Cardiac muscle cell (in vitro differentiated cells and primary cell): Measurements from ENCODE around the gene SEC31B. TPM values are rescaled to one million over a fixed set of nuclear protein-coding genes. Genes with fewer than 3 reads are reported as not detected.

Source experiments
- DNase-seq, 2 donors: peaks; one replicate each; pipeline versions ENCODE4 v3.0.0 to v3.0.0-alpha.2; 2010 to 2017; ENCODE audit warnings: low read depth in 1 of 2, low spot score in 1 of 2
- H3K27ac ChIP-seq: fragments of 200-600 bp; sonication (generic); 2 replicates; pipeline ENCODE4 v1.5.1; 2016
- H3K27me3 ChIP-seq: fragments of 200-600 bp; sonication (generic); 2 replicates; pipeline ENCODE4 v1.6.0; 2016; ENCODE audit warnings: control low read depth
- H3K36me3 ChIP-seq: fragments of 200-600 bp; sonication (generic); 2 replicates; pipeline ENCODE4 v1.5.1; 2016; ENCODE audit warnings: control low read depth
- H3K4me1 ChIP-seq: fragments of 200-600 bp; sonication (generic); 2 replicates; pipeline ENCODE4 v1.8.1; 2017; ENCODE audit warnings: low read depth, mild to moderate bottlenecking, mixed run types
- H3K4me3 ChIP-seq: fragments of 200-600 bp; sonication (generic); 2 replicates; pipeline ENCODE4 v1.5.1; 2016; ENCODE audit warnings: mild to moderate bottlenecking
- H3K9me3 ChIP-seq: fragments of 200-600 bp; sonication (generic); 2 replicates; pipeline ENCODE4 v1.5.1; 2017; ENCODE audit warnings: low read depth, mild to moderate bottlenecking, control low read depth
- CTCF ChIP-seq: IDR thresholded peaks from 2 replicates; pipeline ENCODE4 v1.5.1; 2012; ENCODE audit warnings: low read depth, mild to moderate bottlenecking, low read length
- polyA plus RNA-seq: library from polyadenylated mRNA; unstranded; fragments of >200 nt; fragmentation: Nextera tagmentation; extraction: Ambion mirVana; gene quantifications from 2 replicates; pipeline ENCODE4 v1.2.1, GENCODE V29; 2016
- total RNA-seq: library from RNA; depleted of rRNA; stranded (reverse); fragments of >200 nt; gene quantifications from 2 replicates; pipeline ENCODE4 v1.2.3, GENCODE V29; 2016

Gene SEC31B
- total and polyA plus RNA-seq, 2 experiments from 2014 or later = 13.2 to 23.1 TPM

GRCh38 chr10:100553929-100554328 lies 34.3 kb upstream of the SEC31B start:
- Histone ChIP-seq H3K27me3 (no peaks in the 10 kb centered on the region), H3K36me3 (no peaks in the 10 kb centered on the region), H3K27ac (no peak overlapping the region), H3K9me3 (no peaks in the 10 kb centered on the region), H3K4me3 (no peak overlapping the region), H3K4me1 (no peaks in the 10 kb centered on the region)
- no peak for TF ChIP-seq CTCF
- no peak for DNase-seq

- Histone ChIP-seq H3K36me3 (peaks cover 11% of the 10 kb centered on the region), H3K9me3 (no peaks in the 10 kb centered on the region), H3K4me3 (no peak overlapping the region), H3K27me3 (no peaks in the 10 kb centered on the region), H3K27ac (no peak overlapping the region), H3K4me1 (no peaks in the 10 kb centered on the region)
- TF ChIP-seq CTCF = no peak
- DNase-seq = no peak
Observed at GRCh38 chr10:100551738-100552137, 32.1 kb upstream of the SEC31B start.

GRCh38 chr10:100551196-100551595 lies 31.5 kb upstream of the SEC31B start:
- Histone ChIP-seq H3K27me3 (no peaks in the 10 kb centered on the region), H3K9me3 (no peaks in the 10 kb centered on the region), H3K27ac (no peak overlapping the region), H3K4me3 (no peak overlapping the region), H3K36me3 (peaks cover 15% of the 10 kb centered on the region), H3K4me1 (no peaks in the 10 kb centered on the region)
- no peak for DNase-seq
- no peak for TF ChIP-seq CTCF

- H3K36me3 ChIP-seq = peaks cover 57% of the 10 kb centered on the region
- no peak for TF ChIP-seq CTCF
- no peaks in the 10 kb centered on the region for H3K9me3 ChIP-seq
- H3K4me3 ChIP-seq = no peak overlapping the region
- H3K4me1 ChIP-seq = no peaks in the 10 kb centered on the region
- no peaks in the 10 kb centered on the region for H3K27me3 ChIP-seq
- DNase-seq = no peak
- no peak overlapping the region for H3K27ac ChIP-seq
Observed at GRCh38 chr10:100544950-100545349, 25.3 kb upstream of the SEC31B start.

GRCh38 chr10:100537475-100537874 lies 17.8 kb upstream of the SEC31B start:
- DNase-seq = no peak
- no peaks in the 10 kb centered on the region for H3K9me3 ChIP-seq
- H3K27me3 ChIP-seq = no peaks in the 10 kb centered on the region
- H3K27ac ChIP-seq = no peak overlapping the region
- peaks cover 25% of the 10 kb centered on the region for H3K36me3 ChIP-seq
- no peaks in the 10 kb centered on the region for H3K4me1 ChIP-seq
- H3K4me3 ChIP-seq = no peak overlapping the region
- no peak for TF ChIP-seq CTCF
